SK-N-SH (cell line): ENCODE data around the gene ARHGEF4.

Experiments
- CTCF ChIP-seq: fragments of 200-600 bp; sonication (generic); IDR thresholded peaks from 2 replicates; pipeline ENCODE4 v1.6.1; 2017; ENCODE audit warnings: antibody characterized with exemption, mild to moderate bottlenecking, moderate library complexity
- EP300 ChIP-seq, 2 experiments: IDR thresholded peaks; 2 replicates each; pipeline versions ENCODE4 v1.4.0 to v1.6.1; 2012; ENCODE audit warnings: borderline replicate concordance in 1 of 2, low read depth in 1 of 2, low read length in 1 of 2
- FOXJ3 ChIP-seq: sonication (generic); formaldehyde crosslinking; IDR thresholded peaks from 2 replicates; pipeline ENCODE4 v1.5.1; 2020; ENCODE audit warnings: mild to moderate bottlenecking, missing genetic modification reagents
- IRF3 ChIP-seq: fragments of 150-350 bp; IDR thresholded peaks from 2 replicates; pipeline ENCODE4 v1.6.1; 2016; ENCODE audit warnings: mild to moderate bottlenecking, low read depth, low read length
- JUND ChIP-seq: IDR thresholded peaks from 2 replicates; pipeline ENCODE4 v1.4.0; 2012
- TAF1 ChIP-seq: IDR thresholded peaks from 2 replicates; pipeline ENCODE4 v1.6.1; 2012; ENCODE audit warnings: low read depth, mild to moderate bottlenecking, low read length, moderate library complexity, borderline replicate concordance
- USF2 ChIP-seq: fragments of 150-350 bp; IDR thresholded peaks from 2 replicates; pipeline ENCODE4 v1.6.1; 2017; ENCODE audit warnings: antibody characterized with exemption, low read length, low read depth, borderline replicate concordance

- TF ChIP-seq CTCF (no peak), TAF1 (no peak), FOXJ3 (CRISPR knock-in tag) (no peak), USF2 (no peak), EP300 (IDR thresholded peaks at IDR 0.05; ENCODE audit: borderline replicate concordance in 1 of 2, low read depth in 1 of 2, low read length in 1 of 2) (no peak), JUND (no peak), IRF3 (no peak)
These were observed 17.5 kb upstream of the ARHGEF4 start for GRCh38 chr2:130819226-130819607.
